Pancreas (tissue), 10 donors: Measurements from ENCODE around the gene CRYBG2. TPM values are rescaled to one million over a fixed set of nuclear protein-coding genes. Genes with fewer than 3 reads are reported as not detected.

Experiments
- ATAC-seq, 4 donors: fragments of 200-7000 bp; cut with Tn5 transposase; one replicate each; pipeline versions ENCODE4 v1.8.0 to v1.9.1; 2020; ENCODE audit warnings: mild to moderate bottlenecking in 4 of 4, moderate library complexity in 4 of 4
- DNase-seq, 6 donors: peaks; one replicate each; pipeline ENCODE4 v3.0.0-alpha.2; 2020
- FAIRE-seq: peaks from 2 replicates; lab custom pipeline; 2012; peaks lifted over from hg19 to GRCh38; lab: Jason Lieb, UNC
- H3K27ac ChIP-seq, 4 donors: fragments of 200-600 bp; sonication (generic); 1 replicate in 3 of 4; 2 replicates in 1 of 4; pipeline versions ENCODE4 v1.5.0 to v1.8.0; 2020
- H3K27me3 ChIP-seq, 4 donors: fragments of 200-600 bp; one replicate each; pipeline ENCODE4 v1.8.0; 2021
- H3K36me3 ChIP-seq, 3 donors: fragments of 200-600 bp; sonication (generic) in 1 of 3; one replicate each; pipeline versions ENCODE4 v1.5.0 to v1.8.0; 2020 to 2021
- H3K4me1 ChIP-seq, 3 donors: fragments of 200-600 bp; one replicate each; pipeline ENCODE4 v1.8.0; 2021
- H3K4me3 ChIP-seq, 4 donors: fragments of 200-600 bp; sonication (generic) in 2 of 4; one replicate each; pipeline versions ENCODE4 v1.5.0 to v1.8.0; 2020 to 2021
- H3K9me3 ChIP-seq, 4 donors: fragments of 200-600 bp; one replicate each; pipeline ENCODE4 v1.8.0; 2021
- WGBS, 2 donors: extraction: QIAGEN DNeasy Blood & Tissue Kit; methylation state at CpG; one replicate each; pipeline ENCODE4 v1.1.7; 2013; 5-methylcytosine and 5-hydroxymethylcytosine counted together
- intact Hi-C, 3 donors: fragments of 100-400 bp; cut with DNase I; formaldehyde crosslinking; loops; one replicate each; pipeline versions ENCODE4 v1.11.1 to v1.14.2; 2022
- polyA plus RNA-seq, 2 donors: library from polyadenylated mRNA; stranded (reverse); fragments of 200-250 nt; gene quantifications; one replicate each; pipeline ENCODE4 v1.2.3, GENCODE V29; 2013
- total RNA-seq, 6 donors: library from RNA; stranded (reverse); fragmentation: NEBNext Ultra II Directional in 4 of 6; extraction: Animal tissue kit (Norgen Biotek cat#: 25700) in 4 of 6; gene quantifications; one replicate each; pipeline versions ENCODE4 v1.2.1 to v1.2.4, GENCODE V29; 2021 to 2023
- TF ChIP-seq, protein P1 (sequence below), 4 donors: fragments of 200-600 bp; sonication (generic) in 3 of 4; IDR thresholded peaks; one replicate each; pipeline versions ENCODE4 v1.5.0 to v1.8.0; 2021; ENCODE audit warnings: antibody characterized with exemption in 4 of 4
- donor health status: healthy with polysubstance abuse.
- donor health status: DM: no; HTN: no; CAD: no; lungs with moderate emphysema.
- donor health status: DM: no; HTN: no; CAD: no.
- donor health status: control.
- donor health status: control.
- donor health status: Bipolar disorder and iron deficiency.
- donor health status: DM: yes; HTN: yes; CAD: no.
- donor health status: DM: no; HTN: no; CAD: no.
- donor health status: DM: no; HTN: no; CAD: no.
- donor health status: DM: yes; HTN: yes; CAD: no.

The CRYBG2 gene
- total and polyA plus RNA-seq, 8 donors: 0.12 to 2.0 (median 0.60) TPM

DNA sequence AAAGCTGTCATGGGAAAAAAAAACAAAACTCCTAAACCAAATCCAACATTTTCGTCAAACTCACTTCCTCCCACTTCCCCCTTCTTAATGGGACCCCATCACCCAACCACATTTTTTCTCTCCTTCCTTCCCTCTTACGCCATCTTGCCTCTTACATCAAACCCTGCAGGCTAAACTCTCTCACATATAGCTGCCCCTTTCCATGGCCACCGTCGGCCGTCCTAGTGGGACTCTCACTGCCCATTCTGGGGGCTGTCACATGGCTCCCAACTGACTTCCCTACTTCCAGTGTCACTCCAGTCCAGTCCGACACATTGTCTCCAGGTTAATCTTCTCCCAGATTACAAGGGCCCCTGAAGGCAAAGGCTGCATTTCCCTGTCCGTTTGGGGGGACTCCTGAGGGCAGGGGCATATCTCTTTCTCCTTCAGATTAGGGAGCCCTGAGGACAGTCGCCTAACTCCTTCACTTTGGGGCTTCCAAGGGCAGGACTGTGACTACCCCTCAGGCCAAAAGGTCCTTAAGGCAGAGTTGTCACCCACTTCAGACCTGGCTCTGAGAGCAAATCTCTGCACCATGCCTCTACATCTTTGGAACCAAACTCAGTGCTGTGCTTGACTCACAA is 48.2 kb downstream of the CRYBG2 start:
- WGBS, 2 donors: 15% methylated on average over 8 of the region's 8 CpGs
- TF ChIP-seq, protein P1, sequence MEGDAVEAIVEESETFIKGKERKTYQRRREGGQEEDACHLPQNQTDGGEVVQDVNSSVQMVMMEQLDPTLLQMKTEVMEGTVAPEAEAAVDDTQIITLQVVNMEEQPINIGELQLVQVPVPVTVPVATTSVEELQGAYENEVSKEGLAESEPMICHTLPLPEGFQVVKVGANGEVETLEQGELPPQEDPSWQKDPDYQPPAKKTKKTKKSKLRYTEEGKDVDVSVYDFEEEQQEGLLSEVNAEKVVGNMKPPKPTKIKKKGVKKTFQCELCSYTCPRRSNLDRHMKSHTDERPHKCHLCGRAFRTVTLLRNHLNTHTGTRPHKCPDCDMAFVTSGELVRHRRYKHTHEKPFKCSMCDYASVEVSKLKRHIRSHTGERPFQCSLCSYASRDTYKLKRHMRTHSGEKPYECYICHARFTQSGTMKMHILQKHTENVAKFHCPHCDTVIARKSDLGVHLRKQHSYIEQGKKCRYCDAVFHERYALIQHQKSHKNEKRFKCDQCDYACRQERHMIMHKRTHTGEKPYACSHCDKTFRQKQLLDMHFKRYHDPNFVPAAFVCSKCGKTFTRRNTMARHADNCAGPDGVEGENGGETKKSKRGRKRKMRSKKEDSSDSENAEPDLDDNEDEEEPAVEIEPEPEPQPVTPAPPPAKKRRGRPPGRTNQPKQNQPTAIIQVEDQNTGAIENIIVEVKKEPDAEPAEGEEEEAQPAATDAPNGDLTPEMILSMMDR (IDR thresholded peaks at IDR 0.05): no peak
- H3K27me3 ChIP-seq: no peaks in the 10 kb centered on the region
- no peak for DNase-seq
- H3K36me3 ChIP-seq: no peaks in the 10 kb centered on the region
- H3K4me3 ChIP-seq: peak overlapping the region; percentile 44 to 89 (median 76)
- H3K27ac ChIP-seq: peak overlapping the region in 1 of 4 donors; percentile 60
- H3K4me1 ChIP-seq: peaks cover 0 to 10% (median 4%) of the 10 kb centered on the region in 3 donors
- ATAC-seq: no peak
- no peaks in the 10 kb centered on the region for H3K9me3 ChIP-seq
- intact Hi-C loops: no loop called here
- no peak for FAIRE-seq

DNA sequence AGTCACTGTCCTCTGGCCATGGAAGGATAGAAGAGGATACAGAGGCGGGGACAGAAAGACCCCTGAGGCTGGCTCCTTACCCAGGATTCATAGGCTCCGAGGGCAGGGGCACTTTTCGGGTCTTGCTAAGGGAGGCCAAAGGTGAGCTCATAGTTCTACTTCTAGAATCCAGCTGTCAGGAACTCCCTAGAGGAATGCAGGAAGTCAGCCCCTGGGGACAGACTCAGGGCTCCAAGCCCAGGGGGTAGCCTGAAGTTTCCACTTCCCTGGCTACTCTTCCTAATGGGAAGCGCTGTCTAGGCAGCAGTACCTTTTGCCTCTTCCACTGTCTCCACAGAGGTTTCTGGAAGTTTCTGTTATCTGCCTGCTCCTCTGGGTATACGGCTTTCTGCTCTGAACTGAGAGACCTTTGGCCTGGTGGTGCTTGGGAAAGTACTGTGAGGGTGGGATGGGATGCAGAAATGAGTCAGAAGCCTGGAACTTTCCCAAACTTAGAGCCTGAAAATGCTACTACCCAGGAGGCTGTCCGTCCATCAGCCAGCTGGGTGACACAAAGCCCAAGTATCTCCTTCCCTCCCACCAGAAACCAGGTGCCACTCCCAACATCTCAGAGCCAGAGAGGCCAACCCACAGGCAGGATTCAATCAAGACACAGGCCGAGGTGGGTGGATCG is 51.1 kb downstream of the CRYBG2 start:
- Histone ChIP-seq H3K4me1 (peaks cover 0 to 10% (median 4%) of the 10 kb centered on the region in 3 donors), H3K27me3 (no peaks in the 10 kb centered on the region), H3K27ac (no peak overlapping the region), H3K4me3 (no peak overlapping the region), H3K36me3 (no peaks in the 10 kb centered on the region), H3K9me3 (no peaks in the 10 kb centered on the region)
- DNase-seq (no peak), ATAC-seq (no peak), FAIRE-seq (no peak)
- WGBS, 2 donors: 74 to 75% methylated on average over 8 of the region's 8 CpGs
- TF ChIP-seq, protein P1 (IDR thresholded peaks at IDR 0.05): no peak
- intact Hi-C loops: no loop called here

DNA sequence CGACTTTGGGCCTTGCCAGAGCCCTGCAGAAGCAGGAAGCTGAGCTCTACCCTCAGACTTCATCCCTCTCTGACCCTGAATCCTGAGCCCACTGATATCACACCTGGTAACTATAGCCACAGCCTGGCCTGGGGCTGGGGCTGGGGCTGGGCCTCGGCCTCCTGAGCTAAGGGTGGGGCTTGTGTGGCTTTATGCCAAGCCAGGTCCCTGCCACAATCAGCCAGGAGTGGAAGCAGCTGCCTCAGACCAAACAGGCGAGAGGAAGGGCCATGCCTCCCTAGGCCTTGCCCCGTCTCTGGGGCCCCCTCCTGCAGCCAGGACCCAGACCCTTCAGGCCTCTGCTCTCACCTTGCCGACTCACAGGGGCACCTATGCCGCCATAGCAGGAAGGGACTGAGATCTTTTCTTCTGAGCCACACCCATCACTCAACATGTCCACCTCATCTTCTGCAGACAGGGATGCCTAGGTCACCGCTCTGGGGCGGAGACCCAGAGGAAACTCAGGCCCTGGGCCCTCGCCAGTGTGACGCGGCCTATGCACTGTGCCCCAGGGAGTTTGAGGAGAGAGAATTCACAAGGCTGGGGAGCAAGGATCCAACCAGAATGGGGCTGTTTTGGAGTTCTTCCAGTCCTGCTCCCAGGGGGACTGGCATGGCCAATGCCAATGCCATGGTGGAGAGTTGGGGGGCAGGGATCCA is 53.2 kb downstream of the CRYBG2 start:
- Histone ChIP-seq H3K4me1 (peaks cover 0 to 3% (median 0%) of the 10 kb centered on the region in 3 donors), H3K36me3 (no peaks in the 10 kb centered on the region), H3K9me3 (no peaks in the 10 kb centered on the region), H3K27me3 (no peaks in the 10 kb centered on the region), H3K27ac (no peak overlapping the region), H3K4me3 (no peak overlapping the region)
- DNase-seq: no peak
- no peak for FAIRE-seq
- ATAC-seq: no peak
- WGBS, 2 donors: 91 to 92% methylated on average over 9 to 11 of the region's 11 CpGs
- TF ChIP-seq, protein P1 (IDR thresholded peaks at IDR 0.05): no peak
- intact Hi-C loops: no loop called here

DNA sequence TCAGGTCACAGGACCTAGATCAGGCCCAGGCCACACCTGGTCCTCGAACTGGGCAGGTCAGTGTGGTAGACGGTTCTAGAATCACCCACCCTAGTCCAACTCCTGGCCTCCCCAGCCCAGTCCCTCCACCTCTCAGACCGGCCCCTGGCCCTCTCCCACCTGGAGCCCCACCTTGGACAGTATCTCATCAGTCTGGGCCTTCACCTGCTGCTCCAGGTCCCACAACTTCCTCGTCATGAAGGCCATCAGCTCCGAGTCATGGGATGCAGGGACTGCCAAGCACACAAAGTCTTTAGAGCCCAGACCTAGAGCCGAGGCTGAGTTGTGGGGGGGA is 56.2 kb downstream of the CRYBG2 start:
- FAIRE-seq: no peak
- TF ChIP-seq, protein P1 (IDR thresholded peaks at IDR 0.05): no peak

More for the DNA sequence above, 56.2 kb downstream of the CRYBG2 start:
- H3K4me3 ChIP-seq: no peak overlapping the region
- DNase-seq (no peak), ATAC-seq (no peak)
- H3K27me3 ChIP-seq: no peaks in the 10 kb centered on the region
- H3K4me1 ChIP-seq: no peaks in the 10 kb centered on the region
- H3K9me3 ChIP-seq: no peaks in the 10 kb centered on the region
- H3K27ac ChIP-seq: no peak overlapping the region
- H3K36me3 ChIP-seq: no peaks in the 10 kb centered on the region
- 68 to 76% methylated on average over 6 of the region's 6 CpGs for WGBS, 2 donors
- intact Hi-C loops: loop anchor here in 1 of 3 donors (2.0 kb wide), 1 partner anchor 15 kb away; no protein-coding TSS in a partner anchor
